GM20000 (cell line): Measurements from ENCODE around the gene TCF19.

Experiments
- DNase-seq: peaks from one replicate; pipeline ENCODE4 v3.0.0; 2012; ENCODE audit warnings: low spot score
- CTCF ChIP-seq: IDR thresholded peaks from 2 replicates; pipeline ENCODE4 v1.5.1; 2012; ENCODE audit warnings: mild to moderate bottlenecking, control low read depth; ENCODE audit errors: extremely low read depth, missing control alignments

The TCF19 gene

GRCh38 chr6:31122791-31123706, 35.3 kb upstream of the TCF19 start:
- no peak for DNase-seq
- no peak for TF ChIP-seq CTCF

- TF ChIP-seq CTCF, result no peak
- DNase-seq, result no peak
These were observed 33.2 kb upstream of the TCF19 start for GRCh38 chr6:31125162-31125561.

- no peak for DNase-seq
- TF ChIP-seq CTCF, result no peak
These were observed 32.6 kb upstream of the TCF19 start for GRCh38 chr6:31125586-31126363.

- DNase-seq, result no peak
- TF ChIP-seq CTCF, result no peak
These were observed 31.8 kb upstream of the TCF19 start for GRCh38 chr6:31126396-31127175.

GRCh38 chr6:31128093-31128676, 30.2 kb upstream of the TCF19 start:
- peak; percentile 83 for DNase-seq
- TF ChIP-seq CTCF, result peak; percentile 66

GRCh38 chr6:31129130-31129529, 29.3 kb upstream of the TCF19 start:
- TF ChIP-seq CTCF, result no peak

More at GRCh38 chr6:31129130-31129529, 29.3 kb upstream of the TCF19 start:
- DNase-seq, result no peak
